RWPE2 (cell line): ENCODE data around the gene PPME1.

Source experiments
- ATAC-seq: fragments of 200-7000 bp; cut with Tn5 transposase; 3 replicates; pipeline ENCODE4 v1.9.1; 2021; ENCODE audit warnings: low read depth
- DNase-seq: peaks from one replicate; pipeline ENCODE4 v3.0.0-alpha.2; 2020; ENCODE audit warnings: low spot score
- H3K27ac ChIP-seq: fragments of 450-650 bp; 2 replicates; pipeline ENCODE4 v1.5.1; 2017; ENCODE audit warnings: mild to moderate bottlenecking; ENCODE audit not compliant: poor library complexity, severe bottlenecking
- H3K27me3 ChIP-seq: fragments of 250-450 bp; sonication (Bioruptor Pico); 2 replicates; pipeline ENCODE4 v1.5.1; 2021; ENCODE audit warnings: mild to moderate bottlenecking, moderate library complexity; ENCODE audit not compliant: insufficient read depth, poor library complexity, severe bottlenecking
- H3K36me3 ChIP-seq: fragments of 250-450 bp; sonication (Bioruptor Pico); 2 replicates; pipeline ENCODE4 v1.5.1; 2020; ENCODE audit warnings: low read depth, mild to moderate bottlenecking, moderate library complexity
- H3K4me1 ChIP-seq: fragments of 250-450 bp; sonication (Bioruptor Pico); 2 replicates; pipeline ENCODE4 v1.5.1; 2021; ENCODE audit warnings: mild to moderate bottlenecking, moderate library complexity; ENCODE audit not compliant: insufficient read depth, poor library complexity, severe bottlenecking
- H3K4me3 ChIP-seq: fragments of 250-450 bp; sonication (Bioruptor Pico); 2 replicates; pipeline ENCODE4 v1.5.1; 2021; ENCODE audit warnings: mild to moderate bottlenecking, moderate library complexity; ENCODE audit not compliant: severe bottlenecking
- H3K9me3 ChIP-seq: fragments of 250-450 bp; sonication (Bioruptor Pico); 2 replicates; pipeline ENCODE4 v1.5.1; 2021; ENCODE audit warnings: mild to moderate bottlenecking, moderate library complexity; ENCODE audit not compliant: severe bottlenecking
- CTCF ChIP-seq: fragments of 450-650 bp; IDR thresholded peaks from one replicate; pipeline ENCODE4 v1.5.1; 2017; ENCODE audit warnings: mild to moderate bottlenecking, moderate library complexity; ENCODE audit not compliant: poor library complexity, severe bottlenecking

The PPME1 gene

GRCh38 chr11:74280494-74280893, 109.4 kb downstream of the PPME1 start:
- no peak for TF ChIP-seq CTCF
- Histone ChIP-seq H3K27ac (no peak overlapping the region), H3K9me3 (no peaks in the 10 kb centered on the region), H3K27me3 (no peaks in the 10 kb centered on the region), H3K4me3 (no peak overlapping the region), H3K4me1 (no peaks in the 10 kb centered on the region), H3K36me3 (no peaks in the 10 kb centered on the region)
- no peak for ATAC-seq
- no peak for DNase-seq

GRCh38 chr11:74282421-74282820, 111.3 kb downstream of the PPME1 start:
- ATAC-seq: no peak
- Histone ChIP-seq H3K9me3 (no peaks in the 10 kb centered on the region), H3K27ac (no peak overlapping the region), H3K36me3 (no peaks in the 10 kb centered on the region), H3K27me3 (no peaks in the 10 kb centered on the region), H3K4me1 (no peaks in the 10 kb centered on the region), H3K4me3 (no peak overlapping the region)
- no peak for DNase-seq
- TF ChIP-seq CTCF: no peak

- Histone ChIP-seq H3K4me1 (peaks cover 3% of the 10 kb centered on the region), H3K27ac (no peak overlapping the region)
- DNase-seq: no peak
These were observed 111.9 kb downstream of the PPME1 start for GRCh38 chr11:74282914-74283371.

GRCh38 chr11:74283580-74284180, 112.6 kb downstream of the PPME1 start:
- ATAC-seq: no peak
- Histone ChIP-seq H3K27ac (no peak overlapping the region), H3K4me3 (no peak overlapping the region), H3K4me1 (peaks cover 5% of the 10 kb centered on the region), H3K9me3 (no peaks in the 10 kb centered on the region), H3K36me3 (no peaks in the 10 kb centered on the region), H3K27me3 (no peaks in the 10 kb centered on the region)
- no peak for DNase-seq
- TF ChIP-seq CTCF: no peak

More at GRCh38 chr11:74282914-74283371, 111.9 kb downstream of the PPME1 start:
- ATAC-seq: no peak
- no peaks in the 10 kb centered on the region for H3K27me3 ChIP-seq
- no peak for TF ChIP-seq CTCF
- H3K9me3 ChIP-seq: no peaks in the 10 kb centered on the region
- H3K4me3 ChIP-seq: no peak overlapping the region
- no peaks in the 10 kb centered on the region for H3K36me3 ChIP-seq

GRCh38 chr11:74284466-74284865, 113.4 kb downstream of the PPME1 start:
- H3K4me3 ChIP-seq: no peak overlapping the region
- DNase-seq (no peak), ATAC-seq (no peak)
- H3K4me1 ChIP-seq: peaks cover 5% of the 10 kb centered on the region
- H3K9me3 ChIP-seq: no peaks in the 10 kb centered on the region
- H3K36me3 ChIP-seq: no peaks in the 10 kb centered on the region
- no peak for TF ChIP-seq CTCF
- no peaks in the 10 kb centered on the region for H3K27me3 ChIP-seq
- H3K27ac ChIP-seq: no peak overlapping the region
